ENCODE measurements around the gene KCNA10.

Gene KCNA10

DNA sequence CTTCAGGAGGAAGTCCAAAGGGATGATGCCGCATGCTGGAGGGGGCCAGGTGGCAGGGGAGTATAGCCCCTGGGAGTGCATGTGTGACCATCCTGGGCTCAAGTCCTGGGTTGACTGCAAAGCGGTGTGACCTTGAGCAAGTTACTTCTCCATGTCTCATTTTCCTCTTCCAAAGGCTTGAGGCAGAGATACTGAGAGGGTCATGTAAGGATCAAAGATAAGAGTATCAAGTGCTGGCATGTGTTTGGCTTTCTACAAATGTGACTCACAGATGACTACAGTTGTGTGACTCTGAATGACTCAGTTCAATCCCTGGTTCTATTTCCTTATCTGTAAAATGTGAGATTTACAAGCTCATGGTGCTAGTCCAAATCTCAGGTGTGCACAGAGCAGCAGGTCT is 41.9 kb downstream of the KCNA10 start:
- peak; percentile 20 for DNase-seq

DNA sequence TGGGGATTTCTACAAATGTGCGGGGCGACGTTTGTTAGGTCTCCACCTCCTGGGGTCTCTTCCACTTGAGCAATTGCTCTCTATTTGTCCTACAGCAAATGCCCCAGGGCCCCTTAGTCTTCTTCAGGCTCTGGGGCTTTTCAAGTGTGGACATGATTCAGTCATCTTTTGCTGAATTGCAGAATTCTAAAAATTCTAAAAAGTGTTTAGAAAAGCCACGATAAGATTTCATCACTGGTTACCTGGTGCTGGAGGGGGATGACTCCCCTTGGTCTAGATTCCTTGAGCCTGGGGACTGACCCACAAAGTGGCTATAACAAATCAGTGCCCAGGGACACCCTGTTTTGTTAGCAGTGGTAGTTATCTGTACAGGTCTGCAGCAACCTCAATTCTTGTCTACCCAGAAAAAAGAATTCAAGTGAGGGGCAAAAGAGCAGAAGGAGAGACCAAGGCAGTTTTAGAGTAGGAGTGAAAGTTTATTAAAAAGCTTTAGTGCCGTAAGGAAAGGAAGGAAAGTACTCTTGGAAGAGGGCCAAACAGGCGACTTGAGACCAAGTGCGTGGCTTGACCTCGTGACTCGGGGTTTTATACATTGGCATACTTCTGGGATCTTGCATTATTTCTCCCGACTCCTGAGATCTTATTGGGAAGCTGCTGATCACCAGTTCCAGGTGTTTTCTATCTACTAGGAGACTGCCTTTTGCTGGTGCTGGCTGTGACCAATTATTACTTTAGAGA is 42.8 kb downstream of the KCNA10 start:
- DNase-seq: no peak

DNA sequence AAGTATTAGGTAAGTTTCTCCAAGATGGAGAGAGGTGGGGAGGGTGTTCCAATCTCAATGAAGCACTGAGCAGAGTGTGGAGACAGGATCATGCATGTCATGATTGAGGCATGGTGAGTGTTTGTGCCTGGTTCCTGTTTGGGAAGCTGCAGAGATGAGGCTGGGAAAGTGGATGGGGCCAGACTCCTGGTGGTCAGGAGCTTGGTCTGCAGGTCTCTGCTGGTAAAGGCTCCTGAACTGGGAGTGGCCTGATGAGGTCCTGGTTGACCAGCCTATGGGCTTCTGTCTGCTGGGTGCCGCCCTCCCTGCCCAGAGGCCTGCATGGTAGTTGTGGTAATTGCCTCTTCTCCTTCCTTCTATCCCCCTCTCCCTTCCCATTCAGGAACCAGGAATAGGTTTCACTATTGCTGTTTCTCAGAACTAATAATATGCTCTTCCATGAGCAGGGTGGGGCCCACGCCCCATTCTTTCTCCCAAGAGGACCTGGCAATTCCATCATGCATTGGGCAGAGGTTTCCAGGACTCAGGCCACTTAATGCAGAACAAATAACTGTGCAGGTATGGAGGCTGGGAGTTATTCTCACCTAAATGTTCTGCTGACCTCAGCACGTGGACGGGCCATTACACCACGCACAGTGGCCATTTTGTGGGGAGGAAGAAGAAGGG is 43.5 kb downstream of the KCNA10 start:
- DNase-seq: no peak

DNA sequence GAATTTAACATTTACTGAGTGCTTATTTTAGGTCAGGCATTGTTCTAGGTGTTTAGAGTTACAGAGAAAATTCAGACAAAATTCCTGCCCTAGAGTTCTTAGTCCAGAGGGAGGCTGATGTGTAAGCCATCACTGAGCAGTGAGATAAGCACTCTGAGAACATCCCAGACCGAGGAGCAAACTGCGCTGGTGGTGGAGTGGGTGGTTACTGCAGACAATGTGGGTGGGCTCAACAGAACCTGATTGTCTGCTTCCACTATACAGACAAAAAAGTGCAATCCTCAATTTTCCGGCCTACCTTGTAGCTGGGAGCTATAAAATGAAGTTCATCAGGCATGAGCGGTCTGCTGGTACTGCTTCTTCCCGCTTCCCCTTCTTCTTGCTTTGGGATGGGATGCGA is 44.5 kb downstream of the KCNA10 start:
- no peak for DNase-seq

DNA sequence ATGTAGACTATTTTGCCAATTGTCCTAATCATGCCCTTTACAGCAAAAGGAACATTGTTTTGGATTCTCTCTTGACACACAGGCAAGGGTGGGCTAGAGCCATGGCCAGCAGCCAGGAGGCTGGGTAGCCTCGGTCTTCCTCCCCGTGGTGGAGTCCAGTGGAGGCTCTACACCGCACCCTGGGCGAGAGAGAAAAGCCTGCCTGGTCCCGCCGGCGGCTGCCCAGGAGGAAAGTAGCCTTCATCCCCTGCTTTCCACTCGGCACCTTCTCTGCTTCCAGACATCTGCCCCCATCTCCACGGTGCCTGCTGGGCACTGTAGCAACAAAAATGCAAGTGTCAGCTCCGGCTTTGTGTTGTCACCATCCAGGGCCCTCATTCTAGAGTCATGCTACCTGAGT is 46.4 kb downstream of the KCNA10 start:
- DNase-seq: no peak

DNA sequence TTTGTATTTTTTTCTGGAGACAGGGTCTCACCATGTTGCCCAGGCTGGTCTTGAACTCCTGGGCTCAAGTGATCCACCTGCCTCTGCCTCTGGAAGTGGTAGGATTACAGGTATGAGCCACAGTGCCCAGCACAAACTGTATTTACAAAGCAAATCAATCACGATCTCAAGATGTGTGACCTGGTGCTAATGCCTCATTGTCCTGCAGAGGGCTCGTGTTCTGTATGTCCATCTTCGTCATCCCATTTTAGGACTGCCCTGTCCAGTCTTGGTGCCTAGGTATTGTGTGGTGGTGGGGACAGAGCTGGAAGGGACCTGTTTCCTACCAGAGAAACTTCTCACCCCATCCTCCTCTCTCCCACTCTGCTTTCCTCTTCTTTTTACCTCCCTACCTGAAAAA is 47.8 kb downstream of the KCNA10 start:
- no peak for DNase-seq
